Measurements from ENCODE around the gene DNAJB2. TPM values are rescaled to one million over a fixed set of nuclear protein-coding genes. Genes with fewer than 3 reads are reported as not detected.
A peak's percentile ranks its signal among the peaks of the same experiment; 100 is the strongest.

DNAJB2 gene
- polyA plus RNA-seq, 3 donors: 1.7 to 55.4 (median 1.9) TPM

- TF ChIP-seq, protein P1, sequence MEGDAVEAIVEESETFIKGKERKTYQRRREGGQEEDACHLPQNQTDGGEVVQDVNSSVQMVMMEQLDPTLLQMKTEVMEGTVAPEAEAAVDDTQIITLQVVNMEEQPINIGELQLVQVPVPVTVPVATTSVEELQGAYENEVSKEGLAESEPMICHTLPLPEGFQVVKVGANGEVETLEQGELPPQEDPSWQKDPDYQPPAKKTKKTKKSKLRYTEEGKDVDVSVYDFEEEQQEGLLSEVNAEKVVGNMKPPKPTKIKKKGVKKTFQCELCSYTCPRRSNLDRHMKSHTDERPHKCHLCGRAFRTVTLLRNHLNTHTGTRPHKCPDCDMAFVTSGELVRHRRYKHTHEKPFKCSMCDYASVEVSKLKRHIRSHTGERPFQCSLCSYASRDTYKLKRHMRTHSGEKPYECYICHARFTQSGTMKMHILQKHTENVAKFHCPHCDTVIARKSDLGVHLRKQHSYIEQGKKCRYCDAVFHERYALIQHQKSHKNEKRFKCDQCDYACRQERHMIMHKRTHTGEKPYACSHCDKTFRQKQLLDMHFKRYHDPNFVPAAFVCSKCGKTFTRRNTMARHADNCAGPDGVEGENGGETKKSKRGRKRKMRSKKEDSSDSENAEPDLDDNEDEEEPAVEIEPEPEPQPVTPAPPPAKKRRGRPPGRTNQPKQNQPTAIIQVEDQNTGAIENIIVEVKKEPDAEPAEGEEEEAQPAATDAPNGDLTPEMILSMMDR (IDR thresholded peaks at IDR 0.05): no peak
- H3K9ac ChIP-seq (ENCODE audit: insufficient read depth, low read length, poor library complexity, severe bottlenecking): peak overlapping the region; percentile 84
These were observed 26.6 kb upstream of the DNAJB2 start for GRCh38 chr2:219252570-219252899.

DNA sequence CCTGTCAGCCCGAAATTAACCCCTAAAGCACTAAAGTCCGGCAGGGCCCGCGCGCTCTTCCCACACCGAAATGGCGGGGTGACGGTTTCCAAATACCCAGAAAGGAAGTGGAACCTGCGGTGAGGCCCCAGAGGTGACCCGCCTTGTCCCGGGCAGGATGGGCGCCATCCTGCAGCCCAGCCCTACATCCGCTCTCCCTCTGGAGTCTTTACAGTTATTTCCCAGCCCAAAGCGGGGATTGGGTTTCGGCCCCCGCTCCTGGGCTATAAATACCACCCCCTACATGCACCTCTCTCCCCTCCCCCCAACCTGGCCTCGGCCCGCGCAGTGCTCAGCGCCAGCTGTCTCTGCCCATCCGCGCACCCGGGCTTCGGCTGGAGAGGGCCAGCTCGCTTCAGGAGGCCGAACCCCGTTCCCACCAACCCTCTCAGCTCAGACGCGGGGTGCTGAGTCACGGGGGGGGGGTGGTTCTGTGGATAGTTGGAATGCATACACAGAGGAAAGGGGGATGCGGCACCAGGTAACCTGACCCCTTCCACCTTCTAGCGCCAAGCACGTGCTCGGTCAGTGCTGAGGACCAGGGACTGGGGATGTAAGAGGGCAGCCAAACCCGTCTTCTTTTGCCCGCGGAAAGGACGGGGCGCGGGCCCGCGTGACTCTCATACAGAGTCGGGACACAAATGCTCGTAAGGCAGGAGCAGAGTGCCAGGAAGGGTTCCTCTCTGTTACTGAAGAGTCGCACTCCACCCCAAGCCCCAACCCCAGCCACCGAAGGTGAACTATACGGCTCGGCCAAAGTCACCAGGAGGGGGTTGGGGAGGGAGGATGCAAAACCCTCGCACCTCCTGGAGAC, 26.0 kb upstream of the DNAJB2 start, which contains the start of gene TUBA4B:
Gene TUBA4B (plus strand): TSS at position 344 of the 853 bp plus-strand sequence. CDS start 165 bp downstream, at position 509.
- H3K9ac ChIP-seq (ENCODE audit: insufficient read depth, low read length, poor library complexity, severe bottlenecking): peak within 1 kb of the TSS; percentile 84
- peaks cover 18 to 24% of the 10 kb centered on the region in 2 donors for H3K36me3 ChIP-seq (replicated peaks in 1 of 2; ENCODE audit: control insufficient read depth in 1 of 2, insufficient read depth in 2 of 2, low read length in 2 of 2)
- H2AFZ ChIP-seq (ENCODE audit: insufficient read depth, low read depth, low read length, poor library complexity, severe bottlenecking): peak within 1 kb of the TSS; percentile 89
- H3K4me2 ChIP-seq (replicated peaks; ENCODE audit: extremely low read depth, low read length, poor library complexity, severe bottlenecking): peak within 1 kb of the TSS; percentile 95
- peaks cover 26 to 34% of the 10 kb centered on the region in 2 donors for H3K36me3 Mint-ChIP-seq
- WGBS (ENCODE audit: insufficient coverage): under 1% methylated on average over 29 of the region's 49 CpGs
- peak within 1 kb of the TSS; percentile 80 to 90 for H3K27ac ChIP-seq (ENCODE audit: low read depth in 1 of 2, low read length in 2 of 2)
- intact Hi-C loops (cut with micrococcal nuclease): loop anchor here (5.0 kb wide), 2 partner anchors 36 to 76 kb away; partner anchors contain the start of genes ABCB6 (in 2 of the 2), CNPPD1 (in 1 of the 2) and RETREG2 (in 1 of the 2)
- peaks cover 0 to 3% (median 0%) of the 10 kb centered on the region in 3 donors for H3K27me3 Mint-ChIP-seq (ENCODE audit: low read depth in 3 of 3)
- no peaks in the 10 kb centered on the region for H3K9me3 Mint-ChIP-seq
- peaks cover 61% of the 10 kb centered on the region for H3K79me2 ChIP-seq (ENCODE audit: insufficient read depth, low read length)
- H3K4me3 Mint-ChIP-seq: peak within 1 kb of the TSS; percentile 90 to 96
- peak within 1 kb of the TSS; percentile 92 to 98 (median 95) for H3K27ac Mint-ChIP-seq
- peaks cover 30% of the 10 kb centered on the region for H4K20me1 ChIP-seq (ENCODE audit: insufficient read depth, low read length)
- peaks cover 55% of the 10 kb centered on the region for H3K4me1 Mint-ChIP-seq
- H3K27me3 ChIP-seq (ENCODE audit: control insufficient read depth in 2 of 2, insufficient read depth in 2 of 2, low read length in 2 of 2): no peaks in the 10 kb centered on the region
- H3K4me3 ChIP-seq (replicated peaks in 1 of 3; ENCODE audit: low read depth in 2 of 3, low read length in 3 of 3): peak within 1 kb of the TSS; percentile 88 to 96 (median 88)
- TF ChIP-seq, protein P1 (IDR thresholded peaks at IDR 0.05): no peak
- H3K9me3 ChIP-seq (replicated peaks in 1 of 2; ENCODE audit: control insufficient read depth in 1 of 2, insufficient read depth in 1 of 2, low read length in 2 of 2): no peaks in the 10 kb centered on the region
- DNase-seq: peak in 2 of 3 donors; percentile 53
- H3K4me1 ChIP-seq (ENCODE audit: control insufficient read depth in 1 of 2, insufficient read depth in 2 of 2, low read length in 2 of 2): peaks cover 55 to 67% of the 10 kb centered on the region in 2 donors

More at GRCh38 chr2:219252570-219252899, 26.6 kb upstream of the DNAJB2 start:
- H3K9me3 ChIP-seq (replicated peaks in 1 of 2; ENCODE audit: control insufficient read depth in 1 of 2, insufficient read depth in 1 of 2, low read length in 2 of 2): no peaks in the 10 kb centered on the region
- peak overlapping the region; percentile 80 to 90 for H3K27ac ChIP-seq (ENCODE audit: low read depth in 1 of 2, low read length in 2 of 2)
- Mint-ChIP-seq H3K4me1 (peaks cover 61% of the 10 kb centered on the region), H3K4me3 (peak overlapping the region; percentile 90 to 96), H3K9me3 (no peaks in the 10 kb centered on the region), H3K27me3 (ENCODE audit: low read depth in 3 of 3) (peaks cover 0 to 3% (median 0%) of the 10 kb centered on the region in 3 donors), H3K36me3 (peaks cover 28 to 39% of the 10 kb centered on the region in 2 donors), H3K27ac (peak overlapping the region; percentile 88 to 95 (median 90))
- H3K27me3 ChIP-seq (ENCODE audit: control insufficient read depth in 2 of 2, insufficient read depth in 2 of 2, low read length in 2 of 2): no peaks in the 10 kb centered on the region
- peak overlapping the region; percentile 95 for H3K4me2 ChIP-seq (replicated peaks; ENCODE audit: extremely low read depth, low read length, poor library complexity, severe bottlenecking)
- H2AFZ ChIP-seq (ENCODE audit: insufficient read depth, low read depth, low read length, poor library complexity, severe bottlenecking): peak overlapping the region; percentile 27
- peak overlapping the region; percentile 88 to 96 (median 88) for H3K4me3 ChIP-seq (replicated peaks in 1 of 3; ENCODE audit: low read depth in 2 of 3, low read length in 3 of 3)
- intact Hi-C loops (cut with micrococcal nuclease): loop anchor here (5.0 kb wide), 2 partner anchors 35 to 75 kb away; partner anchors contain the start of genes ABCB6 (in 2 of the 2), CNPPD1 (in 1 of the 2) and RETREG2 (in 1 of the 2)
- H3K36me3 ChIP-seq (replicated peaks in 1 of 2; ENCODE audit: control insufficient read depth in 1 of 2, insufficient read depth in 2 of 2, low read length in 2 of 2): peaks cover 19 to 30% of the 10 kb centered on the region in 2 donors
- DNase-seq: no peak
- H4K20me1 ChIP-seq (ENCODE audit: insufficient read depth, low read length): peaks cover 30% of the 10 kb centered on the region
- peaks cover 66% of the 10 kb centered on the region for H3K79me2 ChIP-seq (ENCODE audit: insufficient read depth, low read length)
- H3K4me1 ChIP-seq (ENCODE audit: control insufficient read depth in 1 of 2, insufficient read depth in 2 of 2, low read length in 2 of 2): peaks cover 61 to 73% of the 10 kb centered on the region in 2 donors
- 4% methylated on average over 9 of the region's 9 CpGs for WGBS (ENCODE audit: insufficient coverage)

All from CD14-positive monocyte (primary cell).